IMR-90 (cell line): ENCODE measurements around the gene POLR3E. TPM values are rescaled to one million over a fixed set of nuclear protein-coding genes. Genes with fewer than 3 reads are reported as not detected.
"Not testable (repeated sequence)": the region's sequence is repeated elsewhere in the genome, so short reads cannot be mapped to it uniquely, and the experiment has no call there.

ENCODE experiments used
- ATAC-seq: fragments of 200-7000 bp; cut with Tn5 transposase; 2 replicates; pipeline ENCODE4 v1.9.1; 2020; ENCODE audit warnings: low read depth, mild to moderate bottlenecking, moderate library complexity
- BruUV-seq: library from RNA; stranded (reverse); fragments of 400-500 nt; replicated peaks from 2 replicates; lab custom pipeline; 2021; lab: Mats Ljungman, UMichigan
- CTCF ChIA-PET: fragments of 300-600 bp; formaldehyde crosslinking; extraction: SDS; loops from one replicate; lab custom pipeline; 2021; ENCODE audit warnings: antibody characterized with exemption; lab: Yijun Ruan, JAX
- POLR2A ChIA-PET: fragments of 300-600 bp; sonication (Branson Sonifier 250); formaldehyde crosslinking; loops from one replicate; lab custom pipeline; 2022; ENCODE audit warnings: antibody characterized with exemption; ENCODE audit not compliant: unreplicated experiment; lab: Charles Lee
- DNase-seq: peaks from one replicate; pipeline ENCODE4 v3.0.0; 2013
- H2AFZ ChIP-seq: replicated peaks from 2 replicates; pipeline ENCODE3; 2013; ENCODE audit warnings: low read length, mild to moderate bottlenecking; ENCODE audit not compliant: poor library complexity
- H2AK5ac ChIP-seq: 2 replicates; pipeline ENCODE4 v1.6.1; 2013; ENCODE audit warnings: low read depth, low read length, inconsistent platforms
- H2AK9ac ChIP-seq: replicated peaks from 2 replicates; pipeline ENCODE3; 2013; ENCODE audit warnings: mild to moderate bottlenecking, low read depth, low read length, moderate library complexity; ENCODE audit not compliant: poor library complexity
- H2BK120ac ChIP-seq: 2 replicates; pipeline ENCODE4 v1.6.1; 2013; ENCODE audit warnings: low read depth, low read length, inconsistent platforms
- H2BK15ac ChIP-seq: 3 replicates; pipeline ENCODE4 v1.6.1; 2013; ENCODE audit warnings: low read depth, low read length, inconsistent platforms
- H2BK20ac ChIP-seq: 2 replicates; pipeline ENCODE4 v1.6.1; 2013; ENCODE audit warnings: low read depth, mild to moderate bottlenecking, inconsistent platforms, low read length, moderate library complexity
- H2BK5ac ChIP-seq: 2 replicates; pipeline ENCODE4 v1.6.1; 2013; ENCODE audit warnings: mild to moderate bottlenecking, low read depth, low read length, inconsistent platforms; ENCODE audit not compliant: poor library complexity, severe bottlenecking
- H3K14ac ChIP-seq: replicated peaks from 2 replicates; pipeline ENCODE4 v1.6.1; 2013; ENCODE audit warnings: low read depth, low read length, inconsistent platforms
- H3K18ac ChIP-seq: 2 replicates; pipeline ENCODE4 v1.6.1; 2013; ENCODE audit warnings: low read depth, low read length, control low read depth
- H3K23ac ChIP-seq: 2 replicates; pipeline ENCODE4 v1.6.1; 2013; ENCODE audit warnings: low read depth, low read length, inconsistent platforms
- H3K27ac ChIP-seq: 2 replicates; pipeline ENCODE4 v1.5.1; 2013; ENCODE audit warnings: mild to moderate bottlenecking, control low read depth, low read length; ENCODE audit not compliant: insufficient read depth
- H3K27me3 ChIP-seq: 2 replicates; pipeline ENCODE4 v1.6.1; 2013; ENCODE audit warnings: low read length; ENCODE audit not compliant: control insufficient read depth, insufficient read depth
- H3K36me3 ChIP-seq: 2 replicates; pipeline ENCODE4 v1.6.1; 2013; ENCODE audit warnings: low read length, mixed read lengths; ENCODE audit not compliant: control insufficient read depth, insufficient read depth
- H3K4ac ChIP-seq: 2 replicates; pipeline ENCODE4 v1.6.1; 2013; ENCODE audit warnings: low read depth, low read length, inconsistent platforms
- H3K4me1 ChIP-seq: 2 replicates; pipeline ENCODE4 v1.6.1; 2013; ENCODE audit warnings: low read length, mixed read lengths; ENCODE audit not compliant: control insufficient read depth, insufficient read depth
- H3K4me2 ChIP-seq: 2 replicates; pipeline ENCODE4 v1.6.1; 2013; ENCODE audit warnings: low read depth, mild to moderate bottlenecking, control low read depth, low read length, moderate library complexity
- H3K4me3 ChIP-seq: 2 replicates; pipeline ENCODE4 v1.5.1; 2013; ENCODE audit warnings: low read depth, mild to moderate bottlenecking, control low read depth, low read length, moderate library complexity; ENCODE audit not compliant: insufficient read depth
- H3K56ac ChIP-seq: 2 replicates; pipeline ENCODE4 v1.6.1; 2013; ENCODE audit warnings: low read length, inconsistent platforms; ENCODE audit not compliant: insufficient read depth; ENCODE audit errors: extremely low read depth
- H3K79me1 ChIP-seq, 2 experiments: 2 replicates each; pipeline ENCODE4 v1.6.1; 2013; ENCODE audit warnings: low read length in 2 of 2, inconsistent platforms in 1 of 2, low read depth in 1 of 2
- H3K9ac ChIP-seq: 2 replicates; pipeline ENCODE4 v1.6.1; 2013; ENCODE audit warnings: low read depth, low read length, control low read depth
- H3K9me1 ChIP-seq: 2 replicates; pipeline ENCODE4 v1.6.1; 2013; ENCODE audit warnings: low read length, inconsistent platforms; ENCODE audit not compliant: insufficient read depth
- H3K9me3 ChIP-seq: 2 replicates; pipeline ENCODE4 v1.6.1; 2013; ENCODE audit warnings: low read length; ENCODE audit not compliant: control insufficient read depth, insufficient read depth
- H4K20me1 ChIP-seq: 2 replicates; pipeline ENCODE4 v1.6.1; 2013; ENCODE audit warnings: low read length, inconsistent platforms; ENCODE audit not compliant: insufficient read depth
- H4K5ac ChIP-seq: 2 replicates; pipeline ENCODE4 v1.6.1; 2013; ENCODE audit warnings: mild to moderate bottlenecking, low read depth, low read length, control low read depth
- H4K8ac ChIP-seq, 2 experiments: 2 replicates each; pipeline ENCODE4 v1.6.1; 2013; ENCODE audit warnings: low read depth in 2 of 2, low read length in 2 of 2, control low read depth in 1 of 2, inconsistent platforms in 1 of 2
- H4K91ac ChIP-seq: 2 replicates; pipeline ENCODE4 v1.6.1; 2013; ENCODE audit warnings: low read depth, low read length, inconsistent platforms; ENCODE audit not compliant: insufficient read depth
- WGBS, 2 experiments: methylation state at CpG; one replicate each; pipeline versions ENCODE4 v1.1.5 to v1.1.7; 2013; ENCODE audit warnings: missing lambda C conversion rate in 2 of 2; ENCODE audit not compliant: insufficient read length in 1 of 2; ENCODE audit errors: extremely low coverage in 2 of 2; 5-methylcytosine and 5-hydroxymethylcytosine counted together
- dilution Hi-C: fragments of 300-500 bp; cut with HindIII; formaldehyde crosslinking; loops from one replicate; pipeline ENCODE4 v1.14.3; 2018; ENCODE audit warnings: low sequenced_read_pairs; ENCODE audit not compliant: unreplicated experiment
- in situ Hi-C: fragments of 300-500 bp; cut with MboI; formaldehyde crosslinking; loops from 3 replicates; pipeline ENCODE4 v1.14.3; 2019; ENCODE audit warnings: low sequenced_read_pairs, inconsistent platforms, mixed read lengths
- intact Hi-C: fragments of 100-400 bp; cut with micrococcal nuclease; formaldehyde crosslinking; loops from 2 replicates; pipeline ENCODE4 v1.10.0; 2022
- polyA plus RNA-seq, 3 experiments: library from polyadenylated mRNA; depleted of rRNA; stranded (reverse); fragments of >200 nt; gene quantifications; 2 replicates each; pipeline ENCODE4 v1.2.3, GENCODE V29; 2012; ENCODE audit warnings: low replicate concordance in 1 of 3
- total RNA-seq: library from RNA; depleted of rRNA; stranded (reverse); fragments of >200 nt; gene quantifications from 2 replicates; pipeline ENCODE4 v1.2.3, GENCODE V29; 2012

The POLR3E gene
- total and polyA plus RNA-seq, 2 of the 4 experiments (the other 2 are of a cell fraction): 19.9 to 46.0 TPM

DNA sequence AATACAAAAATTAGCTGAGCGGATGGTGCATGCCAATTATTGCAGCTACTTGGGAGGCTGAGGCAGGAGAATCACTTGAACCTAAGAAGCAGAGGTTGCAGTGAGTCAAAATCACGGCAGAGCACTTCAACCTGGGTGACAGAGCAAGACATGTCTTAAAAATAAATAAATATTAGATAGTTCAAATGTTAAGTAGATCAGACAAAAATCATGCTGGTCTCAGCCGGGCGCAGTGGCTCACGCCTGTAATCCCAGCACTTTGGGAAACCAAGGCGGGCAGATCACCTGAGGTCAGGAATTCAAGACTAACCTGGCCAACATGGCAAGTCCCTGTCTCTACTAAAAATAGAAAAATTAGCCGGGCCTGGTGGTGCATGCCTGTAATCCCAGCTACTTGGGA lies 4.2 kb downstream of the POLR3E start:
- H3K4me2 ChIP-seq, H2BK120ac ChIP-seq, H4K8ac ChIP-seq, H3K27me3 ChIP-seq, H3K9me3 ChIP-seq, ATAC-seq, H3K4me1 ChIP-seq, H2BK5ac ChIP-seq, H2AFZ ChIP-seq, POLR2A ChIA-PET, BruUV-seq, dilution Hi-C loops, H3K14ac ChIP-seq, H3K56ac ChIP-seq, H2AK9ac ChIP-seq, H3K4me3 ChIP-seq, H4K5ac ChIP-seq, H3K23ac ChIP-seq, H2BK20ac ChIP-seq, H4K91ac ChIP-seq, H3K9me1 ChIP-seq, H2BK15ac ChIP-seq, H3K4ac ChIP-seq, DNase-seq, H2AK5ac ChIP-seq, H3K9ac ChIP-seq, in situ Hi-C loops, intact Hi-C loops, H3K27ac ChIP-seq, H3K18ac ChIP-seq: not testable (repeated sequence)
- 86% methylated on average over 1 of the region's 7 CpGs; no CpG with 5 or more reads in 1 of the 2 experiments for WGBS, 2 experiments
- Histone ChIP-seq H3K79me1 (peaks cover 13 to 72% of the 10 kb centered on the region in 2 experiments), H4K20me1 (peaks cover 56% of the 10 kb centered on the region), H3K36me3 (peaks cover 15% of the 10 kb centered on the region)
- CTCF ChIA-PET: interaction anchor here (1.0 to 2.5 kb wide), 4 partner anchors 28 to 303 kb away, joined by 3 to 7 read pairs (median 6); partner anchors contain the start of gene EEF2K
